GM21737 (cell line): ENCODE results near the gene CYP11A1.

Source experiments
- ATAC-seq: cut with Tn5 transposase; IDR thresholded peaks from one replicate; pipeline ENCODE4 v1.9.1; 2021; ENCODE audit warnings: mild to moderate bottlenecking, moderate library complexity; ENCODE audit not compliant: unreplicated experiment

The CYP11A1 gene

DNA sequence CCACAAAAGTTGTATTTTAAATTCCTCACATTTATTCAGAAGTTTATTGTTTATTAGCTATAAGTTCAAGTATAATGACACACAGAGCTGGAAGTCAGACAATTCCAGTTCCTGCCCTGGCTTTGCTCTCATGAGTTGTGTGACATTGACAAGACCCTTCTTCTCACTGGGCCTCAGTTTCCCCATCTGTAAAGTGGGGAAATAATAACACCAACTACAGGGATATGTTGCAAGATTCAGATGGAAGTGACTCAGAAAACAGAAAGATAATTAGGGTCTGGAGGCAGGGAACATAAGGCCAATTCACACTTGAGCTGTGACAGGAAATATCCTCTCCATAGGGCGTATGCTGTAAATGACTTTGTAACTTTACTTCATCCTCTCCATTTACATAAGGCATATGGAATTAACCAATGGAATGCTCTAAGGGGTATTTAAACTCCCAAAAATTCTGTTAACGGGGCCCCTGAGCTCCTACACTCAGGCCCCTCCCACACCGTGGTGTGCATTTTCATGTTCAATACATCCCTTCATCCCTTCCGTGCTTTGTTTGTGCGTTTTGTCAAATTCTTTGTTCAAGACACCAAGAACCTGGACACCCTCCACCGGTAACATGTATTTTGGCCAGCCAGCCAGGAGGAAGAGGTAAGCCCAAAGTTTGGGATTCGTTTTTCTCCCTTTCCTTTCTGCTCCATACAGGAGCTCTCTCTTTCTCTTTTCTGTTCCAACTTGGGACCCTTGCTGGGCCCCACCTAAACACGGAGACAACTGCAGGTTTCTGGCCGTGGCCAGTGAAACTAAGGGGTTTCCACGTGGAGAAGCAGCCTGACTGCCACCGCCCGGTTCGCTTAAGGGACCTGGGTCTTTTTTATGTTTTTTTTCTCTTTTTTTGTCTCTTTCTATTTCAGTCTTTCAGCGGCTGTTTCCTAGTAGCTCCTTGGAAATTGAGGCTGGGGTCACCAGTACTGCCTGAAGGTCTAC lies 16.9 kb downstream of the CYP11A1 start:
- no peak for ATAC-seq

GRCh38 chr15:74349241-74349778 lies 18.1 kb downstream of the CYP11A1 start:
- no peak for ATAC-seq

- no peak for ATAC-seq
Measured at GRCh38 chr15:74347757-74348250, 19.6 kb downstream of the CYP11A1 start.

- ATAC-seq: no peak
Measured at GRCh38 chr15:74345051-74345450, 22.4 kb downstream of the CYP11A1 start.

GRCh38 chr15:74343797-74344127 lies 23.7 kb downstream of the CYP11A1 start:
- ATAC-seq: no peak

- ATAC-seq: no peak
Measured at GRCh38 chr15:74343127-74343796, 24.2 kb downstream of the CYP11A1 start.

GRCh38 chr15:74340150-74340549 lies 27.3 kb downstream of the CYP11A1 start:
- ATAC-seq: no peak

DNA sequence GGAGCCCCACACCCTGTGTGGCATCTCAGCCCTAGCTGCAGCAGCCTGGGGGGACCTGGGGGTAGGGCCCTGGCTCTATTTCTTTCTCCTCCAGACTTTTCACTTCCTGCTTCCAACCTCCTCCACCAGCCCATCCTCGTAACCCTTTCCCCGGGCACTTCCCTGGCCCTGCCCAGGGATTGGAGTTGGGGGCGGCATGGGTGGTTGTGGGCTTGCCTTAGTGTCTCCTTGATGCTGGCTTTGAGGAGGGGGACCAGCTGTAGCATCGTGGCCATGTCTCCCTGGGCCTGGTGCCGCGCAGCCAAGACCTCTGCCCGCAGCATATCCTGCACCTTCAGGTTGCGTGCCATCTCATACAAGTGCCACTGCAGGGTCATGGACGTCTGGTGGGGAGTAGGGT lies 28.1 kb downstream of the CYP11A1 start:
- ATAC-seq: no peak

DNA sequence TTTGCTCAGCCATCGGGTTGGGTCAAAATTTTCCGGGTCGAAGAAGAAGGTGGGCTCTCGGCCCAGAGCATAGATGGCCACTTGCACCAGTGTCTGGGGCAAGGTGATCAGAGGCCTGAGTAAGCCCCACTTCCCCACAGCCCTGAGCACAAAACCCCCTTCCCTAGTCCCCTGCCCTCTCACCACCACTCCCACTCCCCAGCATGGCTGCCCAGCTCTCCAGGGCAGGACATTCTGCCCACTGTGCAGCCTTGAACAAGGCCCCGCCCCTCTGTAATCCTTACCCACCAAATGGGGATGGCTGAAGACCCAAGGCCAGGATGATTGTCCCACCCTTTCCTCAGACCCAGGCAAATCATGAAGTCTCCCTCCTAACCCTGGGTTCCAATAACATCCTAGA lies 28.8 kb downstream of the CYP11A1 start:
- ATAC-seq: no peak

- no peak for ATAC-seq
Measured at GRCh38 chr15:74337607-74338211, 29.7 kb downstream of the CYP11A1 start.

DNA sequence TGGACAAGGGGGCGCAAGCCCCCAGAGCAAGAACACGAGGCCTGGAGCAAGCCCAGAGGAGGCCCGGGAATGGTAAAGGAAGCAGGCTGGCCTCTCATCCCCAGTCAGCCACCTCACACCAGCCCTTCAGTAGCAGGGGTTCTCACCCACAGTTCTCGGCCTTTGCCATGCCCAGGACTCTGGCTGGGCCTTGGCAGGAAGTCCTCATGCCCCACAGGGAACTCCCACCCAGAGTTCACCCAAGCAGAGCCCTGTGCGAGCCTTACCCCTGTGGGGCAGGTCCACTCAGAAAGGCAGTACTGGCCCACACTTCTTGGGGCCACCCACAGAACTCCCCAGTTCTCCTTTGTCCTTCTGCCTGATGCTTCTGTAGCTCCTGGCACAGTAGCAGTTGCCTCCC lies 30.3 kb downstream of the CYP11A1 start:
- no peak for ATAC-seq

GRCh38 chr15:74336061-74337005 lies 31.1 kb downstream of the CYP11A1 start:
- no peak for ATAC-seq

- ATAC-seq: no peak
Measured at GRCh38 chr15:74335396-74335795, 32.0 kb downstream of the CYP11A1 start.

- no peak for ATAC-seq
Measured at GRCh38 chr15:74334127-74334526, 33.3 kb downstream of the CYP11A1 start.

DNA sequence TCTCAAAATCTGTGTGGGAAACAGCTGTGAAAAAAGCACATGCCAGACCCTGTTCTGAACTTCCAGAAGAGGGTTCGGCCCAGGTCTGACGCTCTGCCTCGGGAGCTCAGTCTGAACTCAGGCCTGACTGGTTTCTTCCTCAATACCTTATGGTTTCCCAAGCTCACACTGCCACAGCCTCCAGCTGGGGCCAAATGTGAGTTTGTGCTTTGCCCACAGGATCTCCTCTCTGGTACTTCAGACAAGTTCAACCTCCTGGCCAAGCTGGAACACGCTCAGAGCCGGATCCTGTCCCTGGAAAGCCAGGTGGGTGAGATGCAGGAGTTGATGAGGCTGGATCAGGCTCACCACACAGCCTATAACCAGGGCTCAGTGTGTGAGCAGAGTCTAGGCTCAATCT lies 33.8 kb downstream of the CYP11A1 start:
- no peak for ATAC-seq

DNA sequence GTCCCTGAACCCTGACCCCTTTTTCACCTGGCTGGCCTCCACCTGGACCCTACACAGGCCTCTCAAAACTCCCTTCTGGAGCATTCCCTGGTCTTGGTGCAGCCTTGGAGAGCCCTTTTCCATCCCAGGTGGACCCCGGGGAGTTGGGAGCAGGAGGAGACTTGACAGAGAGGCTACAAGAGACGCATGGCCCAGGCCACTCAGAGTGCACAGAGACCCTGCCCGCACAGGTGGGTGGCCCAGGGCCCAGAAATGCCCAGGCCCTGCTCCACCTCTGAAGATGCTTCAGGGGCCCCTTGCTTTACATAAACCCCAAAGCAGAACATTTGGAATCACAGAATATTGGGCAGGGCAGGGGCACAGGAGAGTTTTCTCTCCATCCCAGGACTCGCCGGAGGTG lies 34.4 kb downstream of the CYP11A1 start:
- no peak for ATAC-seq

DNA sequence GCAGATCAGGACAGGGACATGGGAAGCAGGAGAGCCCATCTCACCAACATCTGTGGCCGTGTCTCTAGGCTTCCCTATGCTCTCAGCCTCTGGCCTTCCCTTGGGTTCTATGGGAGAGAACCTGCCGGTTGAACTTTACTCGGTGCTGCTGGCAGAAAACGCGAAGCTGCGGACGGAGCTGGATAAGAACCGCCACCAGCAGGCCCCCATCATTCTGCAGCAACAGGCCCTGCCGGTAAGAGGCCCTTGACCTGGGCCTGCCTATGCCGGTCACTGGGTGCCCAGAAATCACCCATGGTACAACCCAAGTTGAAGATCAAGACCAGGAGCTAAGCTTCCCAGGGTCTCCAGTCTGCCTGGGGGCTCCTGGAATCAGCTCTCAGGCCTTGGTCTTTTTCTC lies 34.8 kb downstream of the CYP11A1 start:
- ATAC-seq: no peak

DNA sequence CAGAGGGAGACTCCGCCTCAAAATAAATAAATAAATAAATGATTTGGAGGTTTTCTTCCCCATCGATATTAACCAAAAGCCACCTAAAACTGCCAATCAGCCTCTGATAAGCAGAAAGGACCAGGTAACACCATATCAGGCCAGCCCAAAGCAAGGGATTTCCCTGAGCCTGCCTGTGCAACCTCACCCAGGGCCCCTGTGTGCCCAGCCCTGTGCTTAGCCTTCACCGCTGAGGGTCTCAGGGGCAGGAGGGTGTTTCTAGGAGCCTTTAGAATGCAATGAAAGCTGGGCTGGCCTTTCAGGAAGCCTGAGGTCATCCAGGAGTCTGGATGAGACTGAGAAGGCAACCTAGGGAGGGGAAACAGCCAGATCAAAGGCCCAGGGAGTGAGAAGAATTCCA lies 35.4 kb downstream of the CYP11A1 start:
- ATAC-seq: no peak

DNA sequence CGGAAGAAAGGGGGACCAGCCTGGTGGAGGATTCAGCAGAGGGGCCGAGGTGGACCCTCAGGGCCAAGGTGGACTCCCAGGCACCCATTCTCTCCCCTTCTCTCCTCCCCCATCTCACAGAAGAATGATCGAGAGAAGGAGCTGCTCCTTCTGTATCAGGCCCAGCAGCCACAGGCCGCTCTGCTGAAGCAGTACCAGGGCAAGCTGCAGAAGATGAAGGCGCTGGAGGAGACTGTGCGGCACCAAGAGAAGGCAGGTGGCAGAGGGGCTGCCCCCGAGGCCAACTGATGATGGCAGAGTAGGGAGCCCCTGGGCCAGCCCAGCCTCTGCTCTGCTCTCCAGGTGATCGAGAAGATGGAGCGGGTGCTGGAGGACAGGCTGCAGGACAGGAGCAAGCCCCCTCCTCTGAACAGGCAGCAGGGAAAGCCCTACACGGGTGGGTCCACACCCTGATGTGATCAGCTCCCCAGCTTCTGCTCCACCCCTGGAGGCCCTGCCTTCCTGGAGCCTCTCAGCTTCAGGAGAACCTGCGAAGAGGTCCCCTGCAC lies 36.5 kb downstream of the CYP11A1 start:
- ATAC-seq: no peak
